GM19438 (cell line): ENCODE data around the gene VAMP3.

ENCODE experiments used
- ATAC-seq: cut with Tn5 transposase; IDR thresholded peaks from one replicate; pipeline ENCODE4 v1.9.1; 2021; ENCODE audit warnings: low read depth; ENCODE audit not compliant: unreplicated experiment

The VAMP3 gene

DNA sequence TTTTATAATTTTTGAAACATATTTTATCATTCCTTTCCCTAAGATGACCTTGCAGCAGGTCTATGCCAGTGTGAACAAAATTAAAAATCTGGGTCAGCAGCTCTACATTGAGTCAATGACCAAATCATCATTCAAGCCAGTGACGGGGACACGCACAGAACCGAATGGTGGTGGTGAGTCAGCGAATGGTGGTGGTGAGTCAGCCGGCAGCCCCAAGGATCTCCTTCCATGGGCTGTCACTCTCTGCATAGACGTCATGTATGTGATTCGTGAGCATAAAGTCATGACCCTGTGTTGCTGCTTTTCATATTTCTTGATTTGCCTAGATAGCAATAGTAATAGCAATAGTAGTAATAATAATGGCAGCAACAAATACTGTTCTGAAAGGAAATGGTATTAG is 39.3 kb downstream of the VAMP3 start:
- ATAC-seq, result no peak

DNA sequence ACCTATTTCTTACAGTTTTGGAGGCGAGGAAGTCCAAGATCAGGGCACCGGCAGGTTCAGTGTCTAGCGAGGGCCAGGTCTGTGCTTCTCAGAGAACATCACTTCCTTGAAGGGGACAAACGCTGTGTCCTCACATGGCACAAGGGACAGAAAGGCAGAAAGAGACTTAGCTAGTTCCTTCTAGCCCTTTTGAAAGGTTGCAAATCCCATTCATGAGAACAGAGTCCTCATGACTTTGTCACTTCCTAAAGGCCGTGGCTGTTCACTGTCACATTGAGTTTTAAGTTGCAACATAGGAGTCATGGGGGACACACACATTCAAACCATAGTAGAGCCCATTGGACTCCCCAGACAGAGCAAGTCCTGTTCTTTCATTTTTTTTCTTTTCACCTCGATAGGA is 40.4 kb downstream of the VAMP3 start:
- no peak for ATAC-seq

DNA sequence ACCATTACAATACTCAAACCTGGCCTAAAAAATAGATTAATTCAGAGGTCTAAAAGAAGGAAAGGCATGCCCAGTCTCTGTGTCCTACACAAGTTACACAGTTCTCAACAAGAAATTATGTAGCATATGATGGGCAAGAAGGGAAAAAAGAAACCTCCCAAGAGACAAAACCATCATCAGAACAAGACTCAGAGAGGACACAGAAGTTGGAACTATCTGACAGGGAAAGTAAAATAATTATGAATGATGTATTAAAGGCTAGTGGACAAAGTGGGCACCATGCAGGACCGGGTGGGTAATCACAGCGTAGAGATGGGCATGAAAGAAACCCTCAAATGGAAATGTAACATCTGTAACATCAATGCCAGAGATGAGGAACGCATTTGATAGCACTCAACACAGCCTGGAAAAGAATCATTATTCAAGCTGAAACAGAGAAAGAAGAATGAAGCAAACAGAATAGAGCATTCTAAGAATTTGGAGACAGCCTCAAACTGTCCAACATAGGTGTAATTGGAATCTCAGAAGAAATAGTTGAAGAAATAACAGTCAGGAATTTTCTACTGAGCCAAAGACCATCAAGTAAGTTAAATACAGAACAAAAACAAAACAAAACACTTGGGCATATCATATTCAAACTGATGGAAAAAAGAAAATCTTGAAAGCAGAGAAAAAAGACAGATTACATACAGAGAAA is 42.7 kb downstream of the VAMP3 start:
- ATAC-seq, result no peak

DNA sequence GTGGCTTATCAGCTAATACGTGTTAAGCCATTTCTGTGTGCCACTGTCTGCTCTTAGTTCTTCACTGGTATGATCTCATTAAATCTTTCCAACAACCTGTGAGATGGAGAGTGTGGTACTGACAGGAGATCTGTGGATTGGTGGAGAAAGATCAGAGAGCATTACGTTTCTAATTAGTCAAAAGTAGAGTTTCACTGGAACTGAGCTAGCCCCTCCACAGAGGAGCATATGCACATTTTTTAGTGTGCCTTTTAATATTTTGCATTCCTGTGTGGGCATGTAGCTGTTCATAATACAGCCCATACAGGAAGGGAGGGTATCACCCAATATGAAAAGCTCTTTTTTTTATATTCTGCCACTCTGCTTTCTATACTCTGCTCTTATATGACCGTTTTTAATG is 50.2 kb downstream of the VAMP3 start:
- ATAC-seq, result no peak

DNA sequence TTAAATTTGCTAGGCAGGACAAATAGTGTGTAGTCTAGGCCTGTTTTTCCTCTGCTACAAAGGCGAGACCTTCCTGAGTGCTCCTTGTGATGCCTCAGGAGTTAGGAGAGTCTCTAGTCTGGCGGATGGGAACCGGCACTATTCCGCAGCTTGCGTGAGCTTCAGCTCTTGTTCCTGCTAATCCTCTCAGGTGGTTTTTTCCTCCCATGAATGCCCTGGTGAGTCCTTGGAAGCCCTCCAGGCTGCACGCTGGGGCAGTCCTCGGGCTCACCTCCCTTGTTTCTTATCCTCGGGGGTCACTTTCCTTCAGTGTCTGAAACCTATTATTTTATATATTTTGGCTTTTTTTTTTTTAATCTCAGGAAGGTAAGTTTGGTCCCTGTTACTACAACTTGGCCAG is 53.6 kb downstream of the VAMP3 start:
- no peak for ATAC-seq

DNA sequence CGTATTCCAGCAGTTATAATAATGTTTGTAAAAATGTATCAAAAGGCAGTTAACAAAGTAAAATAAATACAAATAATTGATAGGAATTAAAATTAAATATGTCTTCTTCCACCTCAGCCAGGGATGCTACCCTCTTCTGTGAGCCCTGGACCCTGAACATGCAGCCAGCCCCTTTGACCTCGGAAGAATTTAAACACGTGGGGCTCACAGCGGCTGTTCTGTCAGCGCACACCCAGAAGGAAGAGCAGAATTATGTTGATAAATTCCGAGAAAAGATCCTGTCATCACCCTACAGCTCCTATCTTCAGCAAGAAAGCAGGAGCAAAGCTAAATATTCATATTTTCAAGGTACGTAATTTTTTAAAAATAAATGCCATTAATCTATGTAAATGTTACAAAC is 55.3 kb downstream of the VAMP3 start:
- ATAC-seq, result no peak

DNA sequence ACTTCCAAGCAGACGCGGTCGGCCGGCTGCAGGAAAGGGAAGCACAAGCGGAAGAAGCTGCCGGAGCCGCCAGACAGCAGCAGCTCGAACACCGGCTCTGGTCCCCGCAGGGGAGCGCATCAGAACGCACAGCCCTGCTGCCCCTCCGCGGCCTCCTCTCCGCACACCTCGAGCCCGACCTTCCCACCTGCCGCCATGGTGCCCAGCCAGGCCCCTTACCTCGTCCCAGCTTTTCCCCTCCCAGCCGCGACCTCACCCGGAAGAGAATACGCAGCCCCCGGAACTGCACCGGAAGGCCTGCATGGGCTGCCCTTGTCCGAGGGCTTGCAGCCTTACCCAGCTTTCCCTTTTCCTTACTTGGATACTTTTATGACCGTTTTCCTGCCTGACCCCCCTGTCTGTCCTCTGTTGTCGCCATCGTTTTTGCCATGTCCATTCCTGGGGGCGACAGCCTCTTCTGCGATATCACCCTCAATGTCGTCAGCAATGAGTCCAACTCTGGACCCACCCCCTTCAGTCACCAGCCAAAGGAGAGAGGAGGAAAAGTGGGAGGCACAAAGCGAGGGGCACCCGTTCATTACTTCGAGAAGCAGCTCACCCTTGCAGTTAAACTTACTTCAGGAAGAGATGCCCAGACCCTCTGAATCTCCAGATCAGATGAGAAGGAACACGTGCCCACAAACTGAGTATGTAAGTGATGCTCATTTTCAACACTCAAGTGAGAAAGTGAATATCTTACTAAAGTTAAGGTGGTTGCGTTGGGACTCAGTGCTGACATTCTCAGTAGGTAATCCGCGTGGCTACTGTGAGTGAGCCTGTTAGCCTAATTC is 56.2 kb downstream of the VAMP3 start:
- ATAC-seq, result no peak
